ENCODE results near the gene FXR2.

The FXR2 gene

DNA sequence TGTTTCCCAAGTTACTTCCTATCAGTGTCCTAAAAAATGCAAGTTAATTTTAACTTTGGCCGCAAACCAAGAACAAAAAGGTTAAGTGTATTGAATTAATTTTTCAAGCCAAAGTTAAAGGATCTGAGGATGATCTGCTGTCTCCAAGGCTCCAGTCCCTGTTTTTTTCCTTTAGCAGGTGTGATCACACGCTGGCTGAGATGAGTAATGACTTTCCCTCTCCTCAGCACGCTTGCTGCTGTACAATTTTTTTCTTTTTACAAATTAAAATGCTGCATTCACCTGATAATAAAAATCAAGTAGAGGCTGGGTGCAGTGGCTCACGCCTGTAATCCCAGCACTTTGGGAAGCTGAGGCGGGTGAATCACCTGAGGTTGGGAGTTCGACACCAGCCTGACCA lies 69.8 kb downstream of the FXR2 start:
- DNase-seq: no peak

All from NCI-H345 (cell line).